Neural progenitor cell (in vitro differentiated cells): ENCODE data around the gene SAMD13. TPM values are rescaled to one million over a fixed set of nuclear protein-coding genes. Genes with fewer than 3 reads are reported as not detected.
A peak's percentile ranks its signal among the peaks of the same experiment; 100 is the strongest.

Experiments
- DNase-seq: peaks from one replicate; pipeline ENCODE4 v3.0.0-alpha.2; 2016; ENCODE audit warnings: low spot score
- H2AFZ ChIP-seq: fragments of 200-600 bp; sonication (generic); replicated peaks from 2 replicates; pipeline ENCODE4 v1.6.1; 2016; ENCODE audit warnings: antibody characterized with exemption
- H3F3A ChIP-seq: fragments of 200-600 bp; sonication (generic); 2 replicates; pipeline ENCODE4 v1.6.1; 2016; ENCODE audit warnings: antibody characterized with exemption, low read depth
- H3K27ac ChIP-seq: fragments of 200-600 bp; sonication (generic); 2 replicates; pipeline ENCODE4 v1.5.1; 2016; ENCODE audit warnings: mild to moderate bottlenecking
- H3K27me3 ChIP-seq: fragments of 200-600 bp; sonication (generic); 2 replicates; pipeline ENCODE4 v1.6.1; 2016; ENCODE audit warnings: mild to moderate bottlenecking, moderate library complexity
- H3K36me3 ChIP-seq: fragments of 200-600 bp; sonication (generic); 2 replicates; pipeline ENCODE4 v1.5.1; 2016
- H3K4me1 ChIP-seq: fragments of 200-600 bp; sonication (generic); 2 replicates; pipeline ENCODE4 v1.6.1; 2016; ENCODE audit warnings: mixed run types
- H3K4me2 ChIP-seq: fragments of 200-600 bp; sonication (generic); 2 replicates; pipeline ENCODE4 v1.6.1; 2016
- H3K4me3 ChIP-seq: fragments of 200-600 bp; sonication (generic); 2 replicates; pipeline ENCODE4 v1.5.1; 2016
- H3K79me2 ChIP-seq: fragments of 200-600 bp; sonication (generic); 2 replicates; pipeline ENCODE4 v1.6.1; 2016; ENCODE audit warnings: low read depth
- H3K9ac ChIP-seq: fragments of 200-600 bp; sonication (generic); 2 replicates; pipeline ENCODE4 v1.6.1; 2016
- H3K9me3 ChIP-seq: fragments of 200-600 bp; sonication (generic); 2 replicates; pipeline ENCODE4 v1.5.1; 2016; ENCODE audit warnings: low read depth
- H4K20me1 ChIP-seq: fragments of 200-600 bp; sonication (generic); 2 replicates; pipeline ENCODE4 v1.6.1; 2016; ENCODE audit warnings: low read depth
- H3K27ac Mint-ChIP-seq: 3 replicates; pipeline ENCODE4 v1.8.0; 2021; ENCODE audit warnings: mixed read lengths
- H3K27me3 Mint-ChIP-seq: 2 replicates; pipeline ENCODE4 v1.8.0; 2022; ENCODE audit warnings: low read depth, mild to moderate bottlenecking, inconsistent platforms, moderate library complexity, mixed read lengths; ENCODE audit not compliant: insufficient read depth
- H3K36me3 Mint-ChIP-seq: 3 replicates; pipeline ENCODE4 v1.8.0; 2021; ENCODE audit warnings: mixed read lengths
- H3K4me1 Mint-ChIP-seq: 3 replicates; pipeline ENCODE4 v1.8.0; 2021; ENCODE audit warnings: mixed read lengths
- H3K4me3 Mint-ChIP-seq: 3 replicates; pipeline ENCODE4 v1.8.0; 2021; ENCODE audit warnings: mild to moderate bottlenecking, moderate library complexity, mixed read lengths
- H3K9me3 Mint-ChIP-seq: 3 replicates; pipeline ENCODE4 v1.8.0; 2020; ENCODE audit warnings: mixed read lengths
- EZH2 ChIP-seq: fragments of 200-600 bp; sonication (generic); IDR thresholded peaks from 2 replicates; pipeline ENCODE4 v1.6.1; 2017; ENCODE audit warnings: antibody characterized with exemption, mild to moderate bottlenecking, moderate library complexity
- EZH2phosphoT487 ChIP-seq: fragments of 200-600 bp; sonication (generic); IDR thresholded peaks from 2 replicates; pipeline ENCODE4 v1.6.1; 2017; ENCODE audit warnings: antibody characterized with exemption
- total RNA-seq: library from RNA; depleted of rRNA; stranded (reverse); fragments of >200 nt; gene quantifications from 2 replicates; pipeline ENCODE4 v1.2.3, GENCODE V29; 2015; ENCODE audit warnings: low replicate concordance
- TF ChIP-seq, protein P1 (sequence below): fragments of 200-600 bp; sonication (generic); IDR thresholded peaks from 2 replicates; pipeline ENCODE4 v1.5.1; 2017; ENCODE audit warnings: antibody characterized with exemption, mild to moderate bottlenecking

The SAMD13 gene
- total RNA-seq, 1 donor from 2014 or later = 5.6 TPM

DNA sequence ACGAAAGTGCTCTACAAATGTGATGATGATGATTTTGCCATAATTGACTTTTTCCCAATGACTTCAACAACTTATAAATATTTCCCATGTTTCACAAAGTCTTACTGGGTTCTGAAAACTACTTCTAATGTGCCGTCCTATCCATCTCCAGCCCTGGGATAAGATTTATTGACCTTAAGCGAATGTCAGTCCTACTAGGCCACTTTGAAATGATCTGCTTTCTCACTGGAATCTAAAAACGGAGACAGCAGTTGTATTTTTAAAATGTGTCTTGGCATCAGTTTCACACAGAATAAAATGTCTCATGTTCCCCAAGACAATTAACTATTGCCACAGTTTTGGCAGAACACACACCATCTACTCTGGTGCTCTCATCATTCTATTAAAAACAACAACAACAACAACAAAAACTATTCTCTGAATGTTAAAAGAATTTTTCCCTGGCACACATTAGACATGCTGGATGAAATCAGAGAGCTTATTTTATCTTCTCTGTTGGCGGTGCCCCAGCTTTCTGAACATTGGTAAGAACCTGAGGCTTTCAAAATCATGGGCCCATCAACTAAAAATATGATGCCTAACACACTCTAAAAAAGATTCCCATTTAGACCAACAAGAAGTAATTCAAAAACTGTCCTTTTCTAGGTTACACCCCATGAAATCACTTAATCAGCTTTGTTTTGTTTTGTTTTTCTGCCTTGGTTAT, 73.6 kb downstream of the SAMD13 start:
- TF ChIP-seq, protein P1, sequence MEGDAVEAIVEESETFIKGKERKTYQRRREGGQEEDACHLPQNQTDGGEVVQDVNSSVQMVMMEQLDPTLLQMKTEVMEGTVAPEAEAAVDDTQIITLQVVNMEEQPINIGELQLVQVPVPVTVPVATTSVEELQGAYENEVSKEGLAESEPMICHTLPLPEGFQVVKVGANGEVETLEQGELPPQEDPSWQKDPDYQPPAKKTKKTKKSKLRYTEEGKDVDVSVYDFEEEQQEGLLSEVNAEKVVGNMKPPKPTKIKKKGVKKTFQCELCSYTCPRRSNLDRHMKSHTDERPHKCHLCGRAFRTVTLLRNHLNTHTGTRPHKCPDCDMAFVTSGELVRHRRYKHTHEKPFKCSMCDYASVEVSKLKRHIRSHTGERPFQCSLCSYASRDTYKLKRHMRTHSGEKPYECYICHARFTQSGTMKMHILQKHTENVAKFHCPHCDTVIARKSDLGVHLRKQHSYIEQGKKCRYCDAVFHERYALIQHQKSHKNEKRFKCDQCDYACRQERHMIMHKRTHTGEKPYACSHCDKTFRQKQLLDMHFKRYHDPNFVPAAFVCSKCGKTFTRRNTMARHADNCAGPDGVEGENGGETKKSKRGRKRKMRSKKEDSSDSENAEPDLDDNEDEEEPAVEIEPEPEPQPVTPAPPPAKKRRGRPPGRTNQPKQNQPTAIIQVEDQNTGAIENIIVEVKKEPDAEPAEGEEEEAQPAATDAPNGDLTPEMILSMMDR = no peak
- no peak for TF ChIP-seq EZH2
- Mint-ChIP-seq H3K36me3 (no peaks in the 10 kb centered on the region), H3K9me3 (no peaks in the 10 kb centered on the region), H3K4me1 (peaks cover 2% of the 10 kb centered on the region), H3K4me3 (no peak overlapping the region), H3K27ac (no peak overlapping the region), H3K27me3 (peaks cover 2% of the 10 kb centered on the region)
- no peaks in the 10 kb centered on the region for H4K20me1 ChIP-seq
- DNase-seq = no peak
- no peak overlapping the region for H3K4me3 ChIP-seq
- H3K9ac ChIP-seq = no peak overlapping the region
- no peak overlapping the region for H3K27ac ChIP-seq
- no peak overlapping the region for H2AFZ ChIP-seq
- H3K36me3 ChIP-seq = no peaks in the 10 kb centered on the region
- no peaks in the 10 kb centered on the region for H3F3A ChIP-seq
- no peak overlapping the region for H3K4me2 ChIP-seq
- no peaks in the 10 kb centered on the region for H3K4me1 ChIP-seq
- no peaks in the 10 kb centered on the region for H3K9me3 ChIP-seq
- no peaks in the 10 kb centered on the region for H3K79me2 ChIP-seq
- H3K27me3 ChIP-seq = no peaks in the 10 kb centered on the region

DNA sequence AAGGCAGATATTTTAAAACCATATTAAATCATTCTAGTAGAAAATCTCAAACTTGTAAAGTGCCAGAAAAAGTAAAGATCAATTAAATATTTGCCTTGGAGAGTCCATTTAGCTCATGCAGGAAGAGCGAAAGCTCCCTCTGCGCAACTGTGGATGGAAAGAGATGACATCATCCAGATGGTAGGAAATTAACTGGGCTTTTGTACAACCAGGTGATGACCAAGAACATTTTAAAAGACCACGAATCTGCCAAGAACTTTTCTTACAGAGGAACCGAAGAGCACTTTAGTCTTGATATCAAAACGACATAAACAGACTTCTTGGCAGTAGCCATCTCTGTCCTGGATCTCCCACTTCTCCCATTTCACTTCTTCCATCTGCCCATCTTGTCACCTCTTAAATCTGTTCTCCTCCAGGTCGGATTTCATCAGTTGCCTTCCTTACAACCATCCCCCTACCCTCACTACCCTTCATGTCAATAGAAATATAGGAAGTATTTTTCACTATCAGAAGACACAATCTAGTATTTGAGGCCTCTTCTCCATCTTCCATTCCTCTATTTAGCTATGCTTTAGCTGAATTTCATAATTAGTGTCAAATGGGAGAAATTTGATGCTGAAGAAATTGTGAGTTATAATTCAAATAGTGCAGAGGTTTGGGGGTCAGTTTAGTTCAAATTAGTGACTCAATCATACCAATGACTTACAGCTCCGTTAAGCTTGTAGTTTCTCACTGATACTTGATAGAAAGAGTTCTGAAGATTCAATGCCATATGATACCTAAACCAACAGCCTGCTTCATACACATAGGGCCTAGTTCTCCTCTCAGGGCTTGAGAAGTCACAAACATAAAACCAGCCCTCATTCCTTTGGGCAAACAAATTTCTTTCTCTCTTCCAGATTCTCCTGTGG, 74.7 kb downstream of the SAMD13 start:
- no peaks in the 10 kb centered on the region for H3K79me2 ChIP-seq
- H3K27me3 ChIP-seq = no peaks in the 10 kb centered on the region
- no peaks in the 10 kb centered on the region for H3K9me3 ChIP-seq
- no peaks in the 10 kb centered on the region for H4K20me1 ChIP-seq
- no peaks in the 10 kb centered on the region for H3K36me3 ChIP-seq
- H3K4me3 ChIP-seq = no peak overlapping the region
- H3K27ac Mint-ChIP-seq = no peak overlapping the region
- H3K4me3 Mint-ChIP-seq = no peak overlapping the region
- no peaks in the 10 kb centered on the region for H3F3A ChIP-seq
- no peak overlapping the region for H3K27ac ChIP-seq
- DNase-seq = no peak
- no peaks in the 10 kb centered on the region for H3K4me1 ChIP-seq
- H3K9ac ChIP-seq = no peak overlapping the region
- H3K27me3 Mint-ChIP-seq = peaks cover 2% of the 10 kb centered on the region
- peak overlapping the region; percentile 19 for H2AFZ ChIP-seq
- no peaks in the 10 kb centered on the region for H3K9me3 Mint-ChIP-seq
- no peaks in the 10 kb centered on the region for H3K36me3 Mint-ChIP-seq
- TF ChIP-seq, protein P1 = no peak
- TF ChIP-seq EZH2 = no peak
- no peak for TF ChIP-seq EZH2phosphoT487
- no peak overlapping the region for H3K4me2 ChIP-seq
- H3K4me1 Mint-ChIP-seq = no peaks in the 10 kb centered on the region

DNA sequence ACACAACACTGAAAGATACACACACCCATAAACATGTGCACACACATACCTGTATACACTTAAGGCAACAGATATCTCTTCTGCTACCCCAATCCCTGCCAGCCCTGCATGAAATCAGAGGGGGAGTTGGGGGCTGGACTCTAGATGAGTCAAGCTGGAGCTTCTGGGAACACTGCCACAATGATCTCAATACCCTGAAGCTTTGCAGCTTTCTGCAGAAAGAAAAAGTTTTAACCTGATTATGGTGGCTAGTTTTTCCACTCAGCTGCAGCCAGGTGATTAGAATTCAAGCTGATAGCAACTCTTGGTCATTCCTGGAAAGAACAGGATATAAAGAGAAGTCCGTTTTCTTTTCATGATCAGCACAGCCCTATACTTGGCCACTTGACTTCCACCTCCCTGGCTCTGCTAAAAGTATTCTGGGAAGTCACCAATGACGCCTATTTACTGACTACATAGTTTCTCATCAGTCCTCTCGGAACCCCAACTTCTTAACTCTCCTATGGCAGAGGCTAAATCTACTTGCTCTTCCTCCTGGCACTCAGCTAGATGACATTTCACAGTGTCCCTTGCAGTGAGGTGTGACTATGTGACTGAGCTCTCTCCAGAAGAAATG, 76.1 kb downstream of the SAMD13 start:
- TF ChIP-seq EZH2phosphoT487 = no peak
- TF ChIP-seq EZH2 = no peak
- TF ChIP-seq, protein P1 = no peak
- Mint-ChIP-seq H3K27me3 (peaks cover 2% of the 10 kb centered on the region), H3K36me3 (no peaks in the 10 kb centered on the region), H3K27ac (no peak overlapping the region), H3K4me3 (no peak overlapping the region), H3K9me3 (no peaks in the 10 kb centered on the region), H3K4me1 (no peaks in the 10 kb centered on the region)
- Histone ChIP-seq H3K4me3 (no peak overlapping the region), H2AFZ (no peak overlapping the region), H3K4me2 (no peak overlapping the region), H3K4me1 (no peaks in the 10 kb centered on the region), H3K9ac (no peak overlapping the region), H3K27me3 (no peaks in the 10 kb centered on the region), H3F3A (no peaks in the 10 kb centered on the region), H3K36me3 (no peaks in the 10 kb centered on the region), H3K79me2 (no peaks in the 10 kb centered on the region), H4K20me1 (no peaks in the 10 kb centered on the region), H3K27ac (no peak overlapping the region), H3K9me3 (no peaks in the 10 kb centered on the region)
- DNase-seq = no peak
